Activated T-cell treated with anti-CD3 and anti-CD28 coated beads for 1 hour (primary cell): ENCODE measurements around the gene MREG.
"Not testable (repeated sequence)": the region's sequence is repeated elsewhere in the genome, so short reads cannot be mapped to it uniquely, and the experiment has no call there.

Experiments
- DNase-seq: peaks from one replicate; pipeline ENCODE4 v3.0.0-alpha.2; 2020; ENCODE audit warnings: low read depth

The MREG gene

GRCh38 chr2:215958257-215958656, 55.1 kb downstream of the MREG start:
- no peak for DNase-seq

- DNase-seq, result not testable (repeated sequence)
Observed at GRCh38 chr2:215957354-215958122, 55.8 kb downstream of the MREG start.

- no peak for DNase-seq
Observed at GRCh38 chr2:215952860-215953637, 60.3 kb downstream of the MREG start.

GRCh38 chr2:215951558-215951957, 61.8 kb downstream of the MREG start:
- no peak for DNase-seq

- no peak for DNase-seq
Observed at GRCh38 chr2:215949991-215950404, 63.4 kb downstream of the MREG start.

- DNase-seq, result no peak
Observed at GRCh38 chr2:215948051-215948450, 65.3 kb downstream of the MREG start.

- DNase-seq, result no peak
Observed at GRCh38 chr2:215946586-215946985, 66.8 kb downstream of the MREG start.

- DNase-seq, result no peak
Observed at GRCh38 chr2:215942194-215942593, 71.2 kb downstream of the MREG start.

- no peak for DNase-seq
Observed at GRCh38 chr2:215941726-215942125, 71.6 kb downstream of the MREG start.

- DNase-seq, result no peak
Observed at GRCh38 chr2:215940645-215941184, 72.6 kb downstream of the MREG start.

- DNase-seq, result no peak
Observed at GRCh38 chr2:215937190-215937589, 76.2 kb downstream of the MREG start.

- DNase-seq, result no peak
Observed at GRCh38 chr2:215933151-215933550, 80.2 kb downstream of the MREG start.

GRCh38 chr2:215931256-215931903, 82.0 kb downstream of the MREG start:
- peak; percentile 23 for DNase-seq

- DNase-seq, result no peak
Observed at GRCh38 chr2:215930505-215931253, 82.7 kb downstream of the MREG start.

- DNase-seq, result no peak
Observed at GRCh38 chr2:215929602-215930335, 83.6 kb downstream of the MREG start.

- DNase-seq, result no peak
Observed at GRCh38 chr2:215928086-215928485, 85.3 kb downstream of the MREG start.

- DNase-seq, result not testable (repeated sequence)
Observed at GRCh38 chr2:215926992-215927391, 86.4 kb downstream of the MREG start.

- no peak for DNase-seq
Observed at GRCh38 chr2:215921895-215922294, 91.5 kb downstream of the MREG start.

GRCh38 chr2:215920244-215921100, 92.9 kb downstream of the MREG start:
- DNase-seq, result peak; percentile 18

GRCh38 chr2:215919624-215920243, 93.6 kb downstream of the MREG start:
- no peak for DNase-seq
